ELF-1 (cell line): ENCODE measurements around the gene SPDYE2.
"Not testable (repeated sequence)": the region's sequence is repeated elsewhere in the genome, so short reads cannot be mapped to it uniquely, and the experiment has no call there.

ENCODE experiments used
- DNase-seq: peaks from one replicate; pipeline ENCODE4 v3.0.0-alpha.2; 2016; ENCODE audit warnings: low read depth, low spot score

Gene SPDYE2, protein sequence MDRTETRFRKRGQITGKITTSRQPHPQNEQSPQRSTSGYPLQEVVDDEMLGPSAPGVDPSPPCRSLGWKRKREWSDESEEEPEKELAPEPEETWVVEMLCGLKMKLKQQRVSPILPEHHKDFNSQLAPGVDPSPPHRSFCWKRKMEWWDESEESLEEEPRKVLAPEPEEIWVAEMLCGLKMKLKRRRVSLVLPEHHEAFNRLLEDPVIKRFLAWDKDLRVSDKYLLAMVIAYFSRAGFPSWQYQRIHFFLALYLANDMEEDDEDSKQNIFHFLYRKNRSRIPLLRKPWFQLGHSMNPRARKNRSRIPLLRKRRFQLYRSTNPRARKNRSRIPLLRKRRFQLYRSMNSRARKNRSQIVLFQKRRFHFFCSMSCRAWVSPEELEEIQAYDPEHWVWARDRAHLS

DNA sequence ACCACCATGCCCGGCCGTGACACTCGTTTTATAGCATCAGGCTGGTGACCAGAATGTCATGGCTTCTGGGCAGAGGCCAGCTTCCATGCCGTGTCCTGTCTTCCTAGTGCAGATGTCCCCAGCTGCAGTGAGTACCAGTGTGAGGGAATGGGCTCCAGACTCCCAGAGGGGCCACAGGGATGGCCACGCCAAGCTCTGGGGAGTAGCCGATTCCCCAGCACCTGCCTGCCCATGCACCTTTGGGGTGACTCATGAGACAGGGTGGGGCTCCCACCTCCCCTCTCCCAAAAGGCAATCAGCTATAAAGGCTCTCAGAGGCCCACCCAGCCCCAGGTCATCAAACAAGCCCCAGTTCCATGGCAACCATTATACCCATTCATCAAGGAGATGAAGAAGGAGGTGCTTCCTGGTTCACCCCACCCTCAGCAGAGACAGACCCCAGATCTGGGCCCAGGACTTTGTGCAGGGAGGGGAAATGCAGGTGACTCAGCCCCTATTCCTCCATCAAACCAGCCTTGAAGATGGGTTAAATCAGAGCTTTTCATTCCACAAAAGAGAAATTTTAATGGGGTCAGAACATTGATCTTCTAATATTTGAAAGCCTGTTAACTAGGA, at the start of gene SPDYE2:
Gene SPDYE2, plus strand, starts transcription at position 419 of the 615 bp plus-strand sequence. CDS start 2,030 bp downstream, outside the sequence.
- DNase-seq: not testable (repeated sequence)

DNA sequence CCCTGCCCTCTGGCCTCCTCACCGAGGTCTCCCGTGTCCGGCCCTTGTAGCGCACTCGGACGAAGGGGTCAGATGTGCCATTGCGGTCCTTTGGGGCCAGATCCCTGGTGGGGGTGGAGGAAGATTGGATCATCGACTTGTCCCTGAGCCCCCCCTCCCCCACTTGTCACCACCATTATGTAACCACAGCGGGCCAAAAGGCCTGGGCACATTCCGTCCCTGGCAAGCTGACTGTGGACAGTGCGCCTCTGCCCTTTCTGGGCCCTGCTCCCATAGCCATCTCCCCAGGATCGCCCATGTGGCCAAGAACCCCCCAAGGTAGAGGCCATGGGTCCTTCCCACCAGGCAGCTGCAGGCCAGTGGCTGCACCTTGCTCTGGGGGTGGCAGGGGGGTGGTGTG, 47.9 kb upstream of the SPDYE2 start:
- DNase-seq: not testable (repeated sequence)

DNA sequence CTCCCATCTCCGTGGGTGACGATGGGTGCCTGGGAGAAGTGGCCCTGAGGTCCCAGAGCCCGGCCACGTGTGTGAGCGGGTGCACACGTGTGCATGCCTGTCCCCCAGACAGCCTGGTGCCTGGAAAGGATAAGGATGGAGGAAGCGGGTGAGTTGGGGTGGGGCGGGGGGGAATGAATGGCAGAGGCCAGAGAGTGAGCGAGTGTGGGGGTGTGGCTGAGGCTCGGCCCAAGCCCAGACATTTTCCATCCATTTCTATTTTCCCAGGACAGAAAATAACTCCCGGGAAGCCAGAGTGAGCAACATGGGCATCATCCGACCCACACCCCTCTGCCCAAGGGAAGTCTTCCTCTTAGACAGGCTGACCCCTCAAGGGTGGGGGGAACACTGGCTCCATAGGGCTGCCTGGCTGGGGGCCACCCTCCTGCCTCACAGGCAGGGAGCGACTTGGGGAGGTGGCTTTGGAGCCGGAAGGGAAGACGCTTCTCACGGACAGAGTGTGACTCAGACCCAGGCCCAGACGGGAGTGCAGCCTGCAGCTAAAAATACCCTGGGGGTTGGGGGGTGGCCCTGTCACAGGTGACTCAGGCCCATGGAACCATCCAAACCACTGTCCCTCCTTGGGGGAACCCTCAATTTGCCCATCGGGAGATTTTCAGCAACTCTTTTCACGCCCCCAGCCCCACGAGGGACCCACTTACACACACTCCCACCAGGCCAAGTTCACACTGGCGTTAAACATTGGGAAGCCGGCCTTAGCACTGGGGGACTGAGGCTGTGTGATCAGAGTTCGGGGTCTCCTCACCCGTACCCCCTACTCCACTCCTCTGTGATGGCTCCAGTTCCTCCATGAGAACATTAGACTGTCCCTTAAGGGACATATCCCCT, 45.5 kb upstream of the SPDYE2 start:
- DNase-seq: not testable (repeated sequence)

DNA sequence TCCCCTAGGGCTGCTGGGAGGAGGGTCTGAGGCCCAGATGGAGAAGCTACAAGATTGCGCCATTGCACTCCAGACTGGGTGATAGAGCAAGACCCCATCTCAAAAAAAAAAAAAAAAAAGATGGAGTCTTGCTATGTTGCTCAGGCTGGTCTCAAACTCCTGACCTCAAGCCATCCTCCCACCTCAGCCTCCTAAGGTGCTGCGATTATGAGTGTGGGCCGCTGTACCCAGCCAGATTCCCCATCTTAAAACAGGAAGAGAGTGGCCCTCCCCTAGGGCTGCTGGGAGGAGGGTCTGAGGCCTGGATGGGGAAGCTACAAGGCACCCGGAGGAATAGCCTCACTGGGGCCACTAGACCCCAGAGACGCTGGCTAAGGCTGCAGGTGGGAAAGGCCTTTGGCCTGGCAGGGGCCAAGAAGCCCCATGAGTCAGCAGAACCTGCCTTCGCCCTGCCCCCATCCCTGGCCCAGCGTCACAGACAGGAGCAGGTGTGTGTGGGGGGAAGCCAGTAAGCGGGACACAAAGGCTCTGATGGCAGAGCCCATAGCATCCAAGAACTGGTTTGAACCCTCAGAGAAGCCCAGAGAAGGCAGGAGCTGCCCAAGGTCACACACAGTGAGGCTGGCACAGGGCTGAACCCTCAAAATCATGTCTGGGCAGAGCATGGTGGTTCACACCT, 43.5 kb upstream of the SPDYE2 start:
- not testable (repeated sequence) for DNase-seq

DNA sequence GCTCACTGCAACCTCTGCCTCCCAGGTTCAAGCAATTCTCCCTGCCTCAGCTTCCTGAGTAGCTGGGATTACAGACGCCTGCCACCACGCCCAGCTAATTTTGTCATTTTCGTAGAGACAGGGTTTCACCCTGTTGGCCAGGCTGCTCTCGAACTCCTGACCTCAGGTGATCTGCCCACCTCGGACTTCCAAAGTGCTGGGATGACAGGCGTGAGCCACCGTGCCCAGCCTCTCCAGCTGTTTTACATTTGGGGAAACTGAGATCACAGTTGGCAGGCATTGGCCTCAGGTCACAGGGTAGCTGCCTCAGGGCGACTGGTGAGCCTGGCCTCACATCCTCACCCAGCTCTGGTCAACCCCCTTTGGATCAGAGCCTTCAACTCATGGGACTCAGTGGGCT, 40.5 kb upstream of the SPDYE2 start:
- DNase-seq: not testable (repeated sequence)

DNA sequence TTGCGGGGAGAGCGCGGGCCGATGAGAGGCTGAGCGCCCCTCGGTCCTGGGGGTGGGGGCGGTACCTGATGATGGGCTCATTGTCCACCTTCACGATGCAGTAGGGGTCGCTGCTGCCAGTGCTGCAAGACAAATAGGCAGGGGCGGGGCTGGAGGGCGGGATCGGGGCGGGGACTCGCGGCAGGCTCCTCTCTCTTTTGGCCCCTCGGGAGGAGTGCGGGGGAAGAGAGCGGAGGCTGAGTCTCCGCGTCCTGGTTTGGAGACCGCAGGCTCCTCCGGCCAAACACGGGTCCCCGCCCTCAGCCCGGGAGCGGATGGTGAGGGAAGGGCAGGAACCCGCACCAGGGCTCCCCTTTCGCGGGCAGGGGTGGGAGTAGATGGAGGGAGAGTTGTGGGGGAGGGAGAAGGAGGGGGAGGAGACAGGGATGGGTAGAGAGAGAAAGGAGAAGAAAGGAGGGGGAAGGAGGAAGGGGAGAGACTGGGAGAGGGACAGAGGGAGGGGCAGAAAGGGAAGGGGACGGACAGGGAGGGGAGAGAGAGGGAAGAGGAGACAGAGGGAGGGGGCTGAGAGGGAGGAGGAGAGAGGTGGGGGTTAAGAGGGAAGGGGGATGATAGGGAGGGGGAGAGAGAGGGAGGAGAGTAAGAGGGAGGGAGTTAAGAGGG, 39.0 kb upstream of the SPDYE2 start:
- not testable (repeated sequence) for DNase-seq

DNA sequence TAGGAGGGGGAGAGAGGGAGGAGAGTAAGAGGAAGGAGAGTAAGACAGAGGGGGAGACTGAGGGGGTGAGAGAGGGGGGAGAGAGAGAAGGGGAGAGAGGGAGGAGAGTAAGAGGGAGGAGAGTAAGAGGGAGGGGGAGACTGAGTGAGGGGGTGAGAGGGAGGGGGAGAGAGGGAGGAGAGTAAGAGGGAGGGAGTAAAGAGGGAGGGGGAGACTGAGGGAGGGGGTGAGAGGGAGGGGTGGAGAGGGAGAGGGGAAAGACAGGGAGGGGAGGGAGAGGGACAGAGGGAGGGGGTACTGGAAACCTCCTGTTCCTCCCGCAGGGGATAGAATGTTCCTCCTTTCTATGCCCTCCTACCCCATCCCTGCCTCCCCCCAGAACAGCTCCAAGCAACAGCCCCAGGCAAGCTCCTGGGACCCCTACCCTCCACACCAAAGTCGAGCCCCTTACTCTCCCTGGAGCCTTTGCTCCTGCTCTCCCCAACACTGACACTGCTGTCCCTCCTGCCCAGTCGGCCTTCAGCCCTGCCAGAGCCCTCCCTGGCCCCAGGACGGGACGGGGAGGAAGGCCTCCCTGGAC, 38.3 kb upstream of the SPDYE2 start:
- not testable (repeated sequence) for DNase-seq

DNA sequence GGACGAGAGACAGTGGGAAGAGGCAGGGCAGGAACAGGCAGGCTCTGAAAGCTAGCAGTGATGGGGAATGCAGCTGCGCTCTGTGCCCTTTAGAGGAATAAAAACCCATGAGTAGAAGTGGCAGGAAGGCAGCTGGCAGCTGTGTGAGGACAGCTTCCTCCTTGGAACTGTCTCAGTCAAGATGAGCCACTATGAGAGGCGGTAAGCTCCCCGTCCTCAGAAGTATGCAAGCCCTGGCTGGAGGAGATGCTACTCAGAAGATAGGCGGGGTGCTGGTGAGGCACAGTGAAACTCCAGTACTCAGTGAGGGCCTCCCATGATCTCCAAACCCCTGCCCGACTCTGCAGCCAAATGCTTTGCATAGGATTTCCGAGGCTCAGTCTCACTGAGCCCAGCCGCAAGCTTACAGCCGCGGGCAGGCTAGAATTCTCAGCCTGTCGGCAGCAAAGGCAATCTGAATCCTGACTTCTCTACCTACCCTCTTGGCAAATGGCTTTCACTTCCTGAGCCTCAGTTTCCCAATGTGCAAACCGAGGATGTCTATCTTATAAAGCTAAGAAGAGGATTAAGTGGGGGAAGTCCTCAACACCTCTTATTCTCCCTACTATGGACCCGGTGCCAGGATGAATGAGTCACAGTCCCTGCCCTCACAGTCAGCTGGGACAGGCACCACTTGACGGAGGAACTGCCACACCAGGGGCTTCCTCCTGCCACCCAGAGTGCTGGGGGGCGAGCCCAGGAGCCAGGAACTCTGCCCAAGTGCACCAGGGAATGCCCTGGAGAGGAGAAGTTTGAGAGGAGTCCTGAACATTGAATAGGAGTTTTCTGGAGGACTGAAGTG, 35.9 kb upstream of the SPDYE2 start:
- DNase-seq: not testable (repeated sequence)

DNA sequence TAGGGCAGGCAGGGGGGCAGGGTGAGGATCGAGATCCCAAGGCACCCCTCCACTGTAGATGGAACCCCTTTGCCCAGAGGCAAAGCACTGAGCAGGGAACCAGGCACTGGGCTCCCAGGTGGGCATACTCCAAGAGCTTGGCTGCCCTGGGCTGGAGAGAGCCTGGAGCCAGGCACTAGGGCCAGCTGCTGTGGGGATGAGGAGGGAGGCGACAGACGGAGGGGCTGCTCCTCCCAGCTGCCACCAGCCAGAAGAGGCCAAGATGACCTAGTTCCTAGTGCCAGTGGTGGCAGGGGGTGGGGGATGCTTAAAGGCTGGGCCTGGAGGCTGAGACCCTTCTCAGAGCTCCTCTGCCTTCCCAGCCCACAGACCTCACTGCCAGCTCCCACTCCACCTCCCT, 35.1 kb upstream of the SPDYE2 start:
- not testable (repeated sequence) for DNase-seq

DNA sequence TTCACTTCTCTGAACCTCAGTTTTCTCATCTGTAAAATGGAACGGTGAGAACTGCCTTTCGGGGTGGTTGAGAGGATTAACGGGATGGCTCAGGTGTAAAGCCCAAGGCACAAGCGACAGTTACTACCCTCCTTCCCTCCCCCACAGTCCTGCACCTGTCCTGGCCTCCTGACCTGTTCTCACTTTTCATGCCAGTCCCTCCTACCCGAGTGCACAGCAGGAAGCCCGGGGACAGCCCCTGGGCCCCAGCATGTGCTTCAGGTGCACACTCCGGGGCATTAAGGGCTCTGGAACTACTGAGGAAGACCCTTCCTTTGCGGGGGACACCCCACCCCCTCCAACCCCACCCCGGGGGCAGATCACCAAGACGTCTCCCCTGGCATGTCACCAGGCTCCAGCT, 34.1 kb upstream of the SPDYE2 start:
- DNase-seq: not testable (repeated sequence)

DNA sequence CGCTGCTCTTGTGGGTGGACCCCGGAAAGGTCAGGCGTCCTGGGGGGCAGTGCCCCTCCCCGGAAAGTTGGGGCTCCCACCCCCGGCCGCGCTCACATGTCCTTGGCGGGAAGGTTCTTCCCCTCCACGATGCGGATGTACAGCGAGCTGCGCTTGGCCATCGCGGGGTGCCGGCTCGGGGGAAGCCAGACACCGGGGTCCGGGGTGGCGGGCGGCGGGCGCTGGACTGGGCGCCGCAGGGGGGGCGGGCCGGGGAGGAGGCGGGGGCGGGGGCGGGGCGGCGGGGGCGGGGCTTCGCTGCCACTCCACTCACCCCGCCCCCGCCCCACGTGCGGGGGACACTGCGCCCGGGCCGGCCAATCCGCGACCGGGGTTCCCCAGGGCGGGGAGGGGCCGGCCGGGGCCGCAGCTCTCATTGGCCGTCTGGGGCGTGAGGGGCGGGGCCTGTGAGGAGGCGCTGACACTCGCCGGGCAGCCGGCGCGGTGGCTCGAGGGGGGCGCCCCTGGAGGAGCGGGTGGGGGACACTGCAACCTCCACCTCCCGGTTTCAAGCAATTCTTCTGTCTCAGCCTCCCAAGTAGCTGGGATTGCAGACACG, 33.4 kb upstream of the SPDYE2 start, which contains the start of gene RASA4B:
Gene RASA4B, minus strand, starts transcription at position 228 of the 598 bp plus-strand sequence. Its CDS starts 67 bp downstream, at position 161.
- not testable (repeated sequence) for DNase-seq

DNA sequence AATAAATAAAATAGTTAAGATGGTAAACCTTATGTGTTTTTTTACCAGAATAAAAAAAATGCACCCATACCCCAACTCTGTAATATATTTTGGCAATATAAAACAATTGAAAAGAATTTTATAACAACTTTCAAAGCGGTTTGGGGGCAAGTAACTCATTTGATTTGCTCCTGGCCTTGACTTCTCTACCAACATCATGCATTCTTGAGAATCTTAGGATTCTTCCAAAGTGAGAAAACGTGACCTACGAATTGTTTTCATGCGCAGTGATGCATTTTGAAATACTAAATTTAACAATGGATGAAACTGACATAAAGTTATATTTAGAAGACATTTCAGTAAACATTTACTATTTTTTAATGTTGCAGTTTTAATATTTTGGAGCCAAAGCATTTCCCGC, 30.2 kb upstream of the SPDYE2 start:
- DNase-seq: not testable (repeated sequence)

DNA sequence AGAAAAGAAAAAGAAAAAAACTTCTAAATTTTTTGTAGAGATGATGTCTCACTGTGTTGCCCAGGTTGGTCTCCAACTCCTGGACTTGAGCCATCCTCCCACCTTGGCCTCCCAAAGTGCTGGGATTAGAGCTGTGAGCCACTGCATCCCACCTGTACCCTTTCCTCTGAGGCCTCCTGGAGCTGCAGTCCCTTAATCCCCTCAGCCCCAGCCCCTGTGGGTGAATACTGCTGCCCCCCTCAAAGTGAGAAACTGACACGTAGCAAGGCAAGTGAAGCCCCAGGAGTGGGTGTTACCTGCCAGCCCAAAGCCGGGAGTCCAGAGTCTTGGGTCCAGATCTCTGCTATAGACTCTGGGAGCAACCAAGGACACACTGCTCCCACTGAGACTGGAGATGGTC, 26.2 kb upstream of the SPDYE2 start:
- not testable (repeated sequence) for DNase-seq

DNA sequence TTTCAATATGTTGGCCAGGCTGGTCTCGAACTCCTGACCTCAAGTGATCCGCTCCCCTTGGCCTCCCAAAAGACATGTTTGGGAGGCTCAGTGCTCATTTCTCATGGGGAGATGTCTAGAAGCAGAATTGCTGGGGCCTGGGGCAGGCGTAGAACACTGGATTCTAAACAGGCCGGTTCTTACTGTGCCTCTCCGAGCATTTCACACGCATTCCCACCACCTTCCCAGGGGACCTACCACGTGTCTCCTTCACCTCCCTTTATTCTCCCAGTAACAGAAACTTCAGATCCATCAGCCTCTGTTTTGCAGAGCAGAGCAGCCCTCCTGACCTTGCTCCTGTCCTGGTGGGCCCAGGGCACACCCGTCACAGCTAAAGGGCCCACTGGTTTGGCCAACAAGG, 23.8 kb upstream of the SPDYE2 start:
- DNase-seq: not testable (repeated sequence)

DNA sequence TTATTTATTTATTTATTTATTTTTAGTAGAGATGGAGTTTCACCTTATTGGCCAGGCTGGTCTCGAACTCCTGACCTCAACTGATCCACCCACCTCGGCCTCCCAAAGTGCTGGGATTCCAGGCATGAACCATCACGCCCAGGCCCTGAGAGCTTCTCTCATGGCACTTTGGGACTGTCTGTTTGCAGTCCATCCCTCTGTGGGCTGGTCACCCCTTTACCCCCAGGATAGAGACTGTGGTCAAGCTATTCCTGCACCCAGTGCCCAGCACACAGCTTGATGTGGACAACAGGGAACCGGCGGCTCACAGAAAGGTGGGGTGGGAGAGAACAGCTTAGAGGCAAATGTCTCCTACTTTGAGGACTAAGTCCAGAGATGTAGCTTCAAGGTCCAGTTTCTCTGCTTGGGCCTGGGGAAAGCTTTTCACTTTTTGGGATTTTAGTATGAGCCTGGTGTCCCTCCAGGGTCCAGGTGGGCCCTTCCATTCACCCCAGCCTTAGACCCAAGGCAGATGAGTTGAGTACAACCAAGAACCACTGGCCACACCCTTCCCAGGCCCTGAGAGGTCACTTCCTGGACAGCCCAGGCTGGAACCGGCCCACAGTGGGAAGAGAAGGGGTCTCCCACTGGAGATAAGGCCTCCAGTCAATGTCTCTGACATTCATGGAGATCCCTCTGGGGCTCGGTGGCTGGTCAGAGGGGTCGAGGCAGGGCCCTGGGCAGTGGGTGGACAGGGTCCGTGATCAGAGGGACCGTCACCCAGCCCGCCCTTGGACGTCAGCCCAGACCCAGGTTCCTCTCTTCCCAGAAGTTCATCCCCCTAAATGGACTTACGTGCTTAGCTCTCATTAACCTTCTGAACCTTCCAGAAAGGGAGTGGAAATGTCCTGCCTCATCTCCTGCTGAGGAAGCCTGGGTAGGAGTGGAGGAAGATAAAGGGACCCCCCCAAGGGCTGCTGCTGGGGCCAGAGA, 22.9 kb upstream of the SPDYE2 start:
- DNase-seq: not testable (repeated sequence)

DNA sequence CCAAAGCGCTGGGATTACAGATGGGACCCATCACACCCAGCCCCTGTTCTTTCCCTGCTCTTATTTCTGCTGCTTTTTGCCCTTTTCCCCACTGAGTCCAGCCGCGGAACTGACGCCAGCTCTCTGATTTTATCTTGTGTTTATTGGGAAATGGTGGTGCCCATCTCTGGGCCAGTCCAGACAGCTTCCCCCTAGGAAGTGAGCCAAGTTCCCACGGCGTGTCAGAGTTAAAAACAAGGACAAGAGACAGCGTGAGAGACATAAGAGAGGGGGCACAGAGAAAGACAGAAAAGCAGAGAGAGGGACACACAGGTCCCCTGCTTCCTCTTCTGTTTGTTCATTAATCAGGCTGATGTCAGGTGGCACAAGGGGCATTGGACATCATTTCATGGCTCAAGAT, 19.4 kb upstream of the SPDYE2 start:
- DNase-seq: not testable (repeated sequence)

DNA sequence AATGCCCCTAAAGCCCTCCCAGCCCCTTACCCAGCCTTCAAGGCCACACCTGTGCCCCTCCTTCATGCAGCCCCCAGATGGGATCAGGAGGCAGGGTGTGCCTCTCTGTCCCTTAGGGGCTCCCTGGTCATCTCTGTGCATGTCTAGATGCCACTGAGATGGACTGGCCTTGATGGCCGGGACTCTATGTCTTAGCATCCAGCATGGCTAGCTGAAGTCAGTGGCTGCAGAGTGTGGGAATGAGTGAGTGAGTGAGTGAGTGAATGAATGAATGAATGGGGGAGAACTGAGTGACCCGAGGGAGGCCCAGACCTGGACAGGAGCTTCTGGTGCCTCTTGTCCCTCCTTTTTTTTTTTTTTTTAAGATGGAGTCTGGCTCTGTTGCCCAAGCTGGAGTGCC, 18.9 kb upstream of the SPDYE2 start:
- not testable (repeated sequence) for DNase-seq
